Body of pancreas (tissue), 4 donors: Measurements from ENCODE around the gene PLCD3. TPM values are rescaled to one million over a fixed set of nuclear protein-coding genes. Genes with fewer than 3 reads are reported as not detected.

Experiments used
- ATAC-seq: fragments of 150-250 bp; one replicate; pipeline ENCODE4 v1.9.1; 2016
- DNase-seq, 4 donors: peaks; one replicate each; pipeline ENCODE4 v3.0.0-alpha.2; 2019
- H3K27ac ChIP-seq, 4 donors: fragments of 200-600 bp; sonication (generic); 1 replicate in 3 of 4; 2 replicates in 1 of 4; pipeline versions ENCODE4 v1.5.1 to v1.6.1; 2016 to 2019; ENCODE audit warnings: mild to moderate bottlenecking in 1 of 4, mixed read lengths in 1 of 4, moderate library complexity in 1 of 4
- H3K27me3 ChIP-seq, 2 donors: fragments of 200-600 bp; sonication (generic); one replicate each; pipeline ENCODE4 v1.6.0; 2016; ENCODE audit warnings: mild to moderate bottlenecking in 1 of 2
- H3K36me3 ChIP-seq, 2 donors: fragments of 200-600 bp; sonication (generic); replicated peaks in 1 of 2; 2 replicates each; pipeline ENCODE4 v1.5.1; 2016; ENCODE audit warnings: low read depth in 2 of 2; ENCODE audit not compliant: insufficient read depth in 1 of 2
- H3K4me1 ChIP-seq: fragments of 200-600 bp; sonication (generic); one replicate; pipeline ENCODE4 v1.6.0; 2016
- H3K4me3 ChIP-seq, 2 donors: fragments of 200-600 bp; sonication (generic); 1 replicate in 1 of 2; 2 replicates in 1 of 2; pipeline ENCODE4 v1.5.1; 2016 to 2019
- H3K9me3 ChIP-seq, 3 donors: fragments of 200-600 bp; sonication (generic); 1 replicate in 2 of 3; 2 replicates in 1 of 3; pipeline ENCODE4 v1.5.1; 2016
- POLR2A ChIP-seq, 3 donors: fragments of 450-650 bp; IDR thresholded peaks; one replicate each; pipeline ENCODE4 v1.6.1; 2016; ENCODE audit warnings: antibody characterized with exemption in 3 of 3, mild to moderate bottlenecking in 2 of 3
- WGBS, 2 donors: methylation state at CpG; one replicate each; pipeline ENCODE4 v1.1.5; 2017; 5-methylcytosine and 5-hydroxymethylcytosine counted together
- intact Hi-C: fragments of 100-400 bp; cut with DNase I; formaldehyde crosslinking; loops from one replicate; pipeline ENCODE4 v1.15.1; 2023
- total RNA-seq, 2 donors: library from RNA; depleted of rRNA; stranded (reverse); fragments of >200 nt; gene quantifications; one replicate each; pipeline ENCODE4 v1.1.0, GENCODE V29; 2016
- TF ChIP-seq, protein P1 (sequence below), 7 experiments: fragments of 450-650 bp in 4 of 7; fragments of 200-600 bp in 3 of 7; sonication (generic) in 3 of 7; IDR thresholded peaks; one replicate each; pipeline ENCODE4 v1.5.1; 2016 to 2019; ENCODE audit warnings: antibody characterized with exemption in 7 of 7

Gene PLCD3
- total RNA-seq, 2 donors from 2014 or later: 5.4 to 23.4 TPM

DNA sequence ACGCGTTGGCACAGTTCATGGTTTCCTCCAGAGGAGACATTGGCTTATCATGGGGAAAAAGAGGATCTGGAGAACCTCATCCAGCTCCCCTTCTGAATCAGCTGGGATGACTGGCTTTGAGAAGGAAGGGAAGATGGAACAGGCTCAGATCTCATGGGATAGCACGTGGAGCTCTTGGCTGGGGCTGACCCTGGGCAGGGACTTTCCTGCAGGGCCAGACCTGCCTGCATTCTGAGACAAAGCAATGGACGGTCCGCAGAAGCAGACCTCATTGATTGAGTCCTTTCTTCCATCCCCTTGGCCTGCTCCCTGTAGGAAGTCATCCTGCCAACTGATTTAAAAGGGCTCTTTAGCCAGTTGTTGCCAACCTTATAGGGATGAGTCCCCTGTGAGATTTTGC lies 26.2 kb downstream of the PLCD3 start:
- ATAC-seq (no peak), DNase-seq (no peak)
- no peak overlapping the region for H3K4me3 ChIP-seq
- WGBS, 2 donors: 75 to 86% methylated on average over 5 of the region's 5 CpGs
- intact Hi-C loops: loop anchor here (10.0 kb wide), 1 partner anchor 331 kb away; no protein-coding TSS in a partner anchor
- H3K36me3 ChIP-seq: peaks cover 15 to 61% of the 10 kb centered on the region in 2 donors
- TF ChIP-seq, protein P1, sequence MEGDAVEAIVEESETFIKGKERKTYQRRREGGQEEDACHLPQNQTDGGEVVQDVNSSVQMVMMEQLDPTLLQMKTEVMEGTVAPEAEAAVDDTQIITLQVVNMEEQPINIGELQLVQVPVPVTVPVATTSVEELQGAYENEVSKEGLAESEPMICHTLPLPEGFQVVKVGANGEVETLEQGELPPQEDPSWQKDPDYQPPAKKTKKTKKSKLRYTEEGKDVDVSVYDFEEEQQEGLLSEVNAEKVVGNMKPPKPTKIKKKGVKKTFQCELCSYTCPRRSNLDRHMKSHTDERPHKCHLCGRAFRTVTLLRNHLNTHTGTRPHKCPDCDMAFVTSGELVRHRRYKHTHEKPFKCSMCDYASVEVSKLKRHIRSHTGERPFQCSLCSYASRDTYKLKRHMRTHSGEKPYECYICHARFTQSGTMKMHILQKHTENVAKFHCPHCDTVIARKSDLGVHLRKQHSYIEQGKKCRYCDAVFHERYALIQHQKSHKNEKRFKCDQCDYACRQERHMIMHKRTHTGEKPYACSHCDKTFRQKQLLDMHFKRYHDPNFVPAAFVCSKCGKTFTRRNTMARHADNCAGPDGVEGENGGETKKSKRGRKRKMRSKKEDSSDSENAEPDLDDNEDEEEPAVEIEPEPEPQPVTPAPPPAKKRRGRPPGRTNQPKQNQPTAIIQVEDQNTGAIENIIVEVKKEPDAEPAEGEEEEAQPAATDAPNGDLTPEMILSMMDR (IDR thresholded peaks at IDR 0.05): no peak
- TF ChIP-seq POLR2A (IDR thresholded peaks at IDR 0.05): no peak
- no peaks in the 10 kb centered on the region for H3K27me3 ChIP-seq
- no peak overlapping the region for H3K27ac ChIP-seq
- H3K9me3 ChIP-seq: no peaks in the 10 kb centered on the region
- no peaks in the 10 kb centered on the region for H3K4me1 ChIP-seq

- intact Hi-C loops: loop anchor here (10.0 kb wide), 1 partner anchor 330 kb away; no protein-coding TSS in a partner anchor
- no peak overlapping the region for H3K27ac ChIP-seq
These were observed 27.2 kb downstream of the PLCD3 start for GRCh38 chr17:45104907-45105624.

DNA sequence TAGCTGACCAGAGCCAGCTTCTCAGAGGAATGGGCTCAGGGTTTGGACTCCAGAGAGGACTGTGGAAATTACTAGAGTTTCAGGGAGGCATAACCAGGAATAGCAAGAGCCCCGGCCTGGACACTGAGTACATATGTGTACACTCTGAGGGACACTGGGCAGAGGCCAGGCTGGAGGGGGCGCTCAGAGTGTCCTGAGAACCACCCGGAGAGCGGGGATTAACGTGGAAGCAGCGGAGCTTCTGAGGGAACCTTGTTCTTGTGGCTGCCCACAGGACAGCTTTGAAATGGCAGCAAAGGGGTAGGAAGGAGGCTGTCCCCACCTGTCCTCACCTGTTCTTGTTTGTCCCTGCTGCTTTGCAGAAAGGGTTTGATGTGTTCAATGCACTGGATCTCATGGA lies 27.8 kb downstream of the PLCD3 start:
- no peaks in the 10 kb centered on the region for H3K4me1 ChIP-seq
- no peak for DNase-seq
- no peak for ATAC-seq
- 85 to 92% methylated on average over 6 of the region's 6 CpGs for WGBS, 2 donors
- peaks cover 15 to 61% of the 10 kb centered on the region in 2 donors for H3K36me3 ChIP-seq
- no peak overlapping the region for H3K27ac ChIP-seq
- H3K27me3 ChIP-seq: no peaks in the 10 kb centered on the region
- intact Hi-C loops: loop anchor here (10.0 kb wide), 1 partner anchor 330 kb away; no protein-coding TSS in a partner anchor
- no peaks in the 10 kb centered on the region for H3K9me3 ChIP-seq
- TF ChIP-seq POLR2A (IDR thresholded peaks at IDR 0.05): no peak
- TF ChIP-seq, protein P1 (IDR thresholded peaks at IDR 0.05): no peak
- H3K4me3 ChIP-seq: no peak overlapping the region

More at GRCh38 chr17:45104907-45105624, 27.2 kb downstream of the PLCD3 start:
- DNase-seq (no peak), ATAC-seq (no peak)
- H3K4me1 ChIP-seq: no peaks in the 10 kb centered on the region
- 86 to 87% methylated on average over 5 to 17 of the region's 17 CpGs for WGBS, 2 donors
- H3K36me3 ChIP-seq: peaks cover 15 to 61% of the 10 kb centered on the region in 2 donors
- TF ChIP-seq POLR2A (IDR thresholded peaks at IDR 0.05): no peak
- TF ChIP-seq, protein P1 (IDR thresholded peaks at IDR 0.05): no peak
- no peak overlapping the region for H3K4me3 ChIP-seq
- no peaks in the 10 kb centered on the region for H3K9me3 ChIP-seq
- H3K27me3 ChIP-seq: no peaks in the 10 kb centered on the region

GRCh38 chr17:45104029-45104428 lies 28.3 kb downstream of the PLCD3 start:
- Histone ChIP-seq H3K27ac (no peak overlapping the region), H3K36me3 (peaks cover 15 to 61% of the 10 kb centered on the region in 2 donors), H3K9me3 (no peaks in the 10 kb centered on the region), H3K4me3 (no peak overlapping the region), H3K4me1 (no peaks in the 10 kb centered on the region), H3K27me3 (no peaks in the 10 kb centered on the region)
- ATAC-seq: no peak
- WGBS, 2 donors: 87 to 90% methylated on average over 5 to 8 of the region's 8 CpGs
- intact Hi-C loops: loop anchor here (10.0 kb wide), 1 partner anchor 329 kb away; no protein-coding TSS in a partner anchor
- TF ChIP-seq POLR2A (IDR thresholded peaks at IDR 0.05): no peak
- TF ChIP-seq, protein P1 (IDR thresholded peaks at IDR 0.05): no peak
- no peak for DNase-seq
